Gastroesophageal sphincter (tissue), 3 donors: ENCODE data around the gene SYNE1.

Experiments
- EP300 ChIP-seq: sonication (generic); formaldehyde crosslinking; IDR thresholded peaks from one replicate; pipeline ENCODE4 v1.6.1; 2017; ENCODE audit warnings: antibody characterized with exemption, mild to moderate bottlenecking
- POLR2A ChIP-seq, 2 donors: fragments of 450-650 bp; IDR thresholded peaks; one replicate each; pipeline ENCODE4 v1.6.1; 2017; ENCODE audit warnings: antibody characterized with exemption in 2 of 2, mild to moderate bottlenecking in 2 of 2, moderate library complexity in 1 of 2
- TF ChIP-seq, protein P1 (sequence below), 4 experiments: fragments of 200-600 bp in 2 of 4; fragments of 450-650 bp in 2 of 4; sonication (generic) in 1 of 4; IDR thresholded peaks; one replicate each; pipeline ENCODE4 v1.5.1; 2017 to 2019; ENCODE audit warnings: antibody characterized with exemption in 4 of 4, mild to moderate bottlenecking in 2 of 4, moderate library complexity in 2 of 4

- TF ChIP-seq, protein P1, sequence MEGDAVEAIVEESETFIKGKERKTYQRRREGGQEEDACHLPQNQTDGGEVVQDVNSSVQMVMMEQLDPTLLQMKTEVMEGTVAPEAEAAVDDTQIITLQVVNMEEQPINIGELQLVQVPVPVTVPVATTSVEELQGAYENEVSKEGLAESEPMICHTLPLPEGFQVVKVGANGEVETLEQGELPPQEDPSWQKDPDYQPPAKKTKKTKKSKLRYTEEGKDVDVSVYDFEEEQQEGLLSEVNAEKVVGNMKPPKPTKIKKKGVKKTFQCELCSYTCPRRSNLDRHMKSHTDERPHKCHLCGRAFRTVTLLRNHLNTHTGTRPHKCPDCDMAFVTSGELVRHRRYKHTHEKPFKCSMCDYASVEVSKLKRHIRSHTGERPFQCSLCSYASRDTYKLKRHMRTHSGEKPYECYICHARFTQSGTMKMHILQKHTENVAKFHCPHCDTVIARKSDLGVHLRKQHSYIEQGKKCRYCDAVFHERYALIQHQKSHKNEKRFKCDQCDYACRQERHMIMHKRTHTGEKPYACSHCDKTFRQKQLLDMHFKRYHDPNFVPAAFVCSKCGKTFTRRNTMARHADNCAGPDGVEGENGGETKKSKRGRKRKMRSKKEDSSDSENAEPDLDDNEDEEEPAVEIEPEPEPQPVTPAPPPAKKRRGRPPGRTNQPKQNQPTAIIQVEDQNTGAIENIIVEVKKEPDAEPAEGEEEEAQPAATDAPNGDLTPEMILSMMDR (IDR thresholded peaks at IDR 0.05): no peak
- TF ChIP-seq POLR2A (IDR thresholded peaks at IDR 0.05) (no peak), EP300 (no peak)
Measured at GRCh38 chr6:152167641-152168603, 469.2 kb downstream of the SYNE1 start.
